IgD-negative memory B cell (primary cell): Measurements from ENCODE around the gene PDAP1. TPM values are rescaled to one million over a fixed set of nuclear protein-coding genes. Genes with fewer than 3 reads are reported as not detected.
"Not testable (repeated sequence)": the region's sequence is repeated elsewhere in the genome, so short reads cannot be mapped to it uniquely, and the experiment has no call there.

Source experiments
- H3K27ac Mint-ChIP-seq, 3 donors: one replicate each; pipeline ENCODE4 v1.8.0; 2020 to 2022; ENCODE audit warnings: mild to moderate bottlenecking in 3 of 3, mixed read lengths in 3 of 3, moderate library complexity in 1 of 3
- H3K27me3 Mint-ChIP-seq: one replicate; pipeline ENCODE4 v1.8.0; 2021; ENCODE audit warnings: mixed read lengths
- H3K36me3 Mint-ChIP-seq: one replicate; pipeline ENCODE4 v1.8.0; 2020; ENCODE audit warnings: mild to moderate bottlenecking, mixed read lengths
- H3K4me1 Mint-ChIP-seq, 3 donors: one replicate each; pipeline ENCODE4 v1.8.0; 2020 to 2022; ENCODE audit warnings: mixed read lengths in 3 of 3, mild to moderate bottlenecking in 1 of 3
- H3K4me3 Mint-ChIP-seq, 4 donors: one replicate each; pipeline ENCODE4 v1.8.0; 2020 to 2022; ENCODE audit warnings: mild to moderate bottlenecking in 4 of 4, mixed read lengths in 4 of 4, moderate library complexity in 3 of 4
- H3K9me3 Mint-ChIP-seq, 3 donors: one replicate each; pipeline ENCODE4 v1.8.0; 2020 to 2021; ENCODE audit warnings: mixed read lengths in 3 of 3, mild to moderate bottlenecking in 1 of 3
- polyA plus RNA-seq: library from polyadenylated mRNA; unstranded; fragments of 300-500 nt; fragmentation: Illumina TruSeq; gene quantifications from one replicate; pipeline ENCODE4 v1.2.3, GENCODE V29; 2021

Gene PDAP1
- polyA plus RNA-seq, 1 donor from 2014 or later: 33.8 TPM

GRCh38 chr7:99380823-99381663 is 27.4 kb downstream of the PDAP1 start:
- Mint-ChIP-seq H3K36me3 (peaks cover 9% of the 10 kb centered on the region), H3K27ac (peak overlapping the region; percentile 92 to 99 (median 96)), H3K27me3 (no peaks in the 10 kb centered on the region), H3K4me3 (peak overlapping the region; percentile 73 to 88 (median 80)), H3K4me1 (peaks cover 23 to 40% (median 27%) of the 10 kb centered on the region in 3 donors), H3K9me3 (peaks cover 0 to 2% (median 0%) of the 10 kb centered on the region in 3 donors)

GRCh38 chr7:99380032-99380822 is 28.2 kb downstream of the PDAP1 start:
- Mint-ChIP-seq H3K36me3 (peaks cover 9% of the 10 kb centered on the region), H3K27me3 (no peaks in the 10 kb centered on the region), H3K4me1 (peaks cover 23 to 40% (median 27%) of the 10 kb centered on the region in 3 donors), H3K9me3 (peaks cover 0 to 2% (median 0%) of the 10 kb centered on the region in 3 donors), H3K4me3 (peak overlapping the region; percentile 73 to 88 (median 80)), H3K27ac (peak overlapping the region; percentile 92 to 99 (median 96))

GRCh38 chr7:99379693-99380031 is 28.7 kb downstream of the PDAP1 start:
- H3K9me3 Mint-ChIP-seq, H3K27me3 Mint-ChIP-seq, H3K36me3 Mint-ChIP-seq: not testable (repeated sequence)
- H3K4me3 Mint-ChIP-seq: peak overlapping the region; percentile 73 to 88 (median 80)
- peaks cover 23 to 40% (median 25%) of the 10 kb centered on the region in 3 donors for H3K4me1 Mint-ChIP-seq
- peak overlapping the region; percentile 92 to 99 (median 96) for H3K27ac Mint-ChIP-seq

GRCh38 chr7:99379043-99379577 is 29.3 kb downstream of the PDAP1 start:
- H3K36me3 Mint-ChIP-seq: peaks cover 9% of the 10 kb centered on the region
- H3K4me1 Mint-ChIP-seq: peaks cover 18 to 38% (median 25%) of the 10 kb centered on the region in 3 donors
- peak overlapping the region; percentile 73 to 88 (median 80) for H3K4me3 Mint-ChIP-seq
- H3K9me3 Mint-ChIP-seq: peaks cover 0 to 2% (median 0%) of the 10 kb centered on the region in 3 donors
- H3K27ac Mint-ChIP-seq: peak overlapping the region; percentile 92 to 99 (median 96)
- H3K27me3 Mint-ChIP-seq: no peaks in the 10 kb centered on the region

- Mint-ChIP-seq H3K27me3 (no peaks in the 10 kb centered on the region), H3K4me1 (peaks cover 11 to 22% (median 16%) of the 10 kb centered on the region in 3 donors), H3K36me3 (peaks cover 9% of the 10 kb centered on the region), H3K27ac (peak overlapping the region; percentile 73 to 95 (median 92)), H3K9me3 (peaks cover 0 to 2% (median 0%) of the 10 kb centered on the region in 3 donors), H3K4me3 (peak overlapping the region; percentile 83 to 91 (median 88))
Observed at GRCh38 chr7:99375070-99375807, 33.2 kb downstream of the PDAP1 start.

GRCh38 chr7:99374111-99375064 is 34.0 kb downstream of the PDAP1 start, which contains the start of gene ARPC1B:
TSS of gene ARPC1B (plus strand) at chr7:99374730. CDS start at chr7:99385715, 10,985 bp downstream.
- Mint-ChIP-seq H3K27me3 (no peaks in the 10 kb centered on the region), H3K4me1 (peaks cover 6 to 14% (median 11%) of the 10 kb centered on the region in 3 donors), H3K9me3 (peaks cover 0 to 2% (median 0%) of the 10 kb centered on the region in 3 donors), H3K4me3 (peak within 1 kb of the TSS; percentile 83 to 91 (median 88)), H3K36me3 (peaks cover 7% of the 10 kb centered on the region), H3K27ac (peak within 1 kb of the TSS; percentile 73 to 95 (median 92))

- no peaks in the 10 kb centered on the region for H3K27me3 Mint-ChIP-seq
- peaks cover 6% of the 10 kb centered on the region for H3K36me3 Mint-ChIP-seq
- peak overlapping the region; percentile 23 to 90 (median 67) for H3K27ac Mint-ChIP-seq
- H3K4me3 Mint-ChIP-seq: peak overlapping the region; percentile 68 to 86 (median 84)
- H3K9me3 Mint-ChIP-seq: no peaks in the 10 kb centered on the region
- peaks cover 0 to 9% (median 7%) of the 10 kb centered on the region in 3 donors for H3K4me1 Mint-ChIP-seq
Observed at GRCh38 chr7:99373091-99374066, 35.0 kb downstream of the PDAP1 start.

- Mint-ChIP-seq H3K27ac (peak overlapping the region in 1 of 3 donors; percentile 67), H3K4me1 (peaks cover 0 to 4% (median 1%) of the 10 kb centered on the region in 3 donors), H3K4me3 (peak overlapping the region in 3 of 4 donors; percentile 80 to 86 (median 83)), H3K36me3 (peaks cover 3% of the 10 kb centered on the region), H3K9me3 (no peaks in the 10 kb centered on the region), H3K27me3 (no peaks in the 10 kb centered on the region)
Observed at GRCh38 chr7:99372275-99373090, 35.9 kb downstream of the PDAP1 start.

GRCh38 chr7:99371376-99371920 is 36.9 kb downstream of the PDAP1 start:
- Mint-ChIP-seq H3K27me3 (no peaks in the 10 kb centered on the region), H3K4me3 (peak overlapping the region in 1 of 4 donors; percentile 80), H3K4me1 (peaks cover 0 to 3% (median 0%) of the 10 kb centered on the region in 3 donors), H3K36me3 (peaks cover 2% of the 10 kb centered on the region), H3K9me3 (no peaks in the 10 kb centered on the region), H3K27ac (peak overlapping the region in 1 of 3 donors; percentile 14)

- Mint-ChIP-seq H3K27me3 (no peaks in the 10 kb centered on the region), H3K27ac (no peak overlapping the region), H3K4me1 (no peaks in the 10 kb centered on the region), H3K9me3 (no peaks in the 10 kb centered on the region), H3K4me3 (peak overlapping the region in 1 of 4 donors; percentile 29), H3K36me3 (peaks cover 2% of the 10 kb centered on the region)
Observed at GRCh38 chr7:99369767-99370391, 38.5 kb downstream of the PDAP1 start.

GRCh38 chr7:99368750-99369389 is 39.5 kb downstream of the PDAP1 start:
- Mint-ChIP-seq H3K27me3 (no peaks in the 10 kb centered on the region), H3K4me3 (peak overlapping the region in 1 of 4 donors; percentile 17), H3K9me3 (no peaks in the 10 kb centered on the region), H3K4me1 (no peaks in the 10 kb centered on the region), H3K36me3 (peaks cover 4% of the 10 kb centered on the region), H3K27ac (no peak overlapping the region)
